ENCODE results near the gene RNF175.
"Not testable (repeated sequence)": the region's sequence is repeated elsewhere in the genome, so short reads cannot be mapped to it uniquely, and the experiment has no call there.

The RNF175 gene

GRCh38 chr4:153669838-153670237 lies 90.0 kb downstream of the RNF175 start:
- DNase-seq: no peak

GRCh38 chr4:153668647-153669046 lies 91.2 kb downstream of the RNF175 start:
- no peak for DNase-seq

GRCh38 chr4:153666505-153666904 lies 93.3 kb downstream of the RNF175 start:
- not testable (repeated sequence) for DNase-seq

DNA sequence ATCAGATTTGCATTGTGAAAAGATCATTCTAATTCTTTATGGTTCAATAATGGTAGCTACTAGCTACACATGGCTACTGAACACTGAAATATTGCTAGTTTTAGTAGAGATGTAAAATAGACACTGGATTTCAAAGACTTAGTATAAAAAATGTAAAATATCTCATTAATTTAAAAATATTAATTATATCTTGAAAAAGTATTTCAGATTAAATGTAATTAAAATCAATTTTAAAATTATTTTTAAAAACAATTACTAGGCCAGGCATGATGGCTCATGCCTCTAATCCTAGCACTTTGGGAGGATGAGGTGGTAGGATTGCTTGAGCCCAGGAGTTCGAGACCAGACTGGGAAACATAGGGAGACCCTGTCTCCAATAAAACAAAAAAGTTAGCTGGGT lies 96.2 kb downstream of the RNF175 start:
- no peak for DNase-seq

DNA sequence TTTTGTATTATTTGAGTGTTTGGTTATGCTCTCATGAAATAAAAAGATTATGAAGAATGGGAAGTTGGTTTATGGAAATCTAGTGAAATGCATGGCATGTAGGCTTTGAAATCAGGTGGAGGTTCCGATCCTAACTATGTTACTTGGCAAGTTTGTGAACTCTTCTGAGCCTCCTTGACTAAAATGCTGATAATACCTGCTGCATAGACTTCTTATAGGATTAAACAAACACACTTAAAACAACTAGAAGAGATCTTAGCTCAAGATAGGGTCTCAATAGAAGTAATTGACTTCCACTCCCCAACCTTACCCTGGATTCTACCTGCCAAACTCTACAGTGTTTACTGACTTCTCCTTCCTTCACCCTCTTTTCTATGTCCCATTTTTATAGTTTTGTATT lies 97.9 kb downstream of the RNF175 start:
- no peak for DNase-seq

GRCh38 chr4:153661215-153661822 lies 98.5 kb downstream of the RNF175 start:
- DNase-seq: no peak

Data from NCI-H1694 (cell line).